HepG2 (cell line): ENCODE data around the gene WTAP. TPM values are rescaled to one million over a fixed set of nuclear protein-coding genes. Genes with fewer than 3 reads are reported as not detected.

Source experiments
- ATAC-seq: fragments of 200-7000 bp; cut with Tn5 transposase; 3 replicates; pipeline ENCODE4 v1.9.1; 2020; ENCODE audit warnings: mild to moderate bottlenecking, moderate library complexity
- BruUV-seq: library from RNA; stranded (reverse); fragments of 400-500 nt; replicated peaks from 2 replicates; lab custom pipeline; 2021; lab: Mats Ljungman, UMichigan
- CTCF ChIA-PET: fragments of 300-600 bp; formaldehyde crosslinking; extraction: SDS; loops from one replicate; lab custom pipeline; 2021; ENCODE audit warnings: low total read pairs, inconsistent platforms, low intra/inter-chr PET ratio; lab: Yijun Ruan, JAX
- POLR2A ChIA-PET: fragments of 350-600 bp; sonication (Branson Sonifier 250); formaldehyde crosslinking; loops from one replicate; lab custom pipeline; 2020; ENCODE audit warnings: antibody characterized with exemption, inconsistent platforms; lab: Yijun Ruan, JAX
- DNase-seq: peaks from one replicate; pipeline ENCODE4 v3.0.0-alpha.2; 2015; ENCODE audit warnings: low spot score
- FAIRE-seq: peaks from 3 replicates; lab custom pipeline; 2011; peaks lifted over from hg19 to GRCh38; lab: Jason Lieb, UNC
- H2AFZ ChIP-seq: one replicate; pipeline ENCODE4 v1.6.1; 2011; ENCODE audit warnings: low read length, inconsistent platforms
- H3K27ac ChIP-seq: fragments of 300-600 bp; 3 replicates; pipeline ENCODE4 v1.8.0; 2011; ENCODE audit warnings: mixed run types, mild to moderate bottlenecking, mixed read lengths, low read length, inconsistent platforms; ENCODE audit not compliant: insufficient read depth; ENCODE audit errors: extremely low read length
- H3K27me3 ChIP-seq, 2 experiments: fragments of 200-600 bp in 1 of 2; 2 replicates in 1 of 2; 3 replicates in 1 of 2; pipeline versions ENCODE4 v1.6.0 to v1.8.0; 2011; ENCODE audit warnings: low read length in 2 of 2, mild to moderate bottlenecking in 2 of 2, moderate library complexity in 2 of 2, inconsistent platforms in 1 of 2; ENCODE audit not compliant: insufficient read depth in 2 of 2, control insufficient read depth in 1 of 2
- H3K36me3 ChIP-seq, 2 experiments: fragments of 200-600 bp in 1 of 2; replicated peaks in 1 of 2; 2 replicates in 1 of 2; 3 replicates in 1 of 2; pipeline versions ENCODE4 v1.5.1 to v1.8.0; 2011; ENCODE audit warnings: low read length in 2 of 2, inconsistent platforms in 1 of 2; ENCODE audit not compliant: insufficient read depth in 2 of 2, control insufficient read depth in 1 of 2
- H3K4me1 ChIP-seq: 2 replicates; pipeline ENCODE4 v1.5.1; 2012; ENCODE audit warnings: low read length, inconsistent platforms; ENCODE audit not compliant: insufficient read depth
- H3K4me2 ChIP-seq: 2 replicates; pipeline ENCODE4 v1.6.0; 2011; ENCODE audit warnings: low read depth, low read length, inconsistent platforms
- H3K4me3 ChIP-seq, 3 experiments: fragments of 200-600 bp in 1 of 3; sonication (generic), shearing (Covaris generic) in 1 of 3; replicated peaks in 1 of 3; 2 replicates each; pipeline ENCODE4 v1.5.1; 2011 to 2016; ENCODE audit warnings: low read length in 3 of 3, inconsistent platforms in 2 of 3, low read depth in 2 of 3, mild to moderate bottlenecking in 2 of 3, control low read depth in 1 of 3, mixed read lengths in 1 of 3; ENCODE audit not compliant: insufficient read depth in 1 of 3
- H3K79me2 ChIP-seq: one replicate; pipeline ENCODE4 v1.6.1; 2011; ENCODE audit warnings: low read length, inconsistent platforms; ENCODE audit not compliant: insufficient read depth
- H3K9ac ChIP-seq: 2 replicates; pipeline ENCODE4 v1.6.0; 2011; ENCODE audit warnings: mild to moderate bottlenecking, low read depth, low read length, inconsistent platforms; ENCODE audit not compliant: insufficient read depth
- H3K9me3 ChIP-seq: 2 replicates; pipeline ENCODE4 v1.5.1; 2012; ENCODE audit warnings: mild to moderate bottlenecking, low read length
- H4K20me1 ChIP-seq: 2 replicates; pipeline ENCODE4 v1.6.0; 2011; ENCODE audit warnings: inconsistent platforms, mild to moderate bottlenecking, low read length, moderate library complexity; ENCODE audit not compliant: insufficient read depth
- ATF5 ChIP-seq: sonication (generic); formaldehyde crosslinking; IDR thresholded peaks from 2 replicates; pipeline ENCODE4 v1.4.0; 2020; ENCODE audit warnings: mild to moderate bottlenecking, low read depth, missing genetic modification reagents
- EP300 ChIP-seq, 3 experiments: sonication (generic) in 1 of 3; formaldehyde crosslinking in 1 of 3; IDR thresholded peaks; 2 replicates each; pipeline versions ENCODE4 v1.5.1 to v1.6.1; 2011 to 2020; ENCODE audit warnings: low read depth in 2 of 3, low read length in 2 of 3, borderline replicate concordance in 1 of 3, improper control_type of control experiment in 1 of 3, mild to moderate bottlenecking in 1 of 3, missing genetic modification reagents in 1 of 3, moderate library complexity in 1 of 3
- GFI1 ChIP-seq: sonication (generic); formaldehyde crosslinking; IDR thresholded peaks from 2 replicates; pipeline ENCODE4 v1.5.0; 2020; ENCODE audit warnings: missing genetic modification reagents, mild to moderate bottlenecking, borderline replicate concordance
- HNRNPL ChIP-seq: fragments of 200-400 bp; formaldehyde crosslinking; IDR thresholded peaks from 2 replicates; pipeline ENCODE4 v1.6.1; 2017; ENCODE audit warnings: mild to moderate bottlenecking, low read depth, low read length
- IRF2 ChIP-seq: IDR thresholded peaks from 2 replicates; pipeline ENCODE4 v1.6.1; 2018; ENCODE audit warnings: missing genetic modification reagents, missing compliant biosample characterization
- KDM5A ChIP-seq: fragments of 200-600 bp; sonication (generic); IDR thresholded peaks from 2 replicates; pipeline ENCODE4 v1.7.0; 2018; ENCODE audit warnings: antibody characterized with exemption, mild to moderate bottlenecking, low read length, borderline replicate concordance
- MLLT10 ChIP-seq: sonication (generic); formaldehyde crosslinking; IDR thresholded peaks from 2 replicates; pipeline ENCODE4 v1.4.0; 2020; ENCODE audit warnings: missing genetic modification reagents
- PHF20 ChIP-seq: sonication (generic); formaldehyde crosslinking; IDR thresholded peaks from 2 replicates; pipeline ENCODE4 v1.5.0; 2020; ENCODE audit warnings: mild to moderate bottlenecking, missing genetic modification reagents
- POLR2A ChIP-seq, 2 experiments: IDR thresholded peaks; 2 replicates each; pipeline ENCODE4 v1.6.1; 2011; ENCODE audit warnings: low read depth in 2 of 2, low read length in 2 of 2, mild to moderate bottlenecking in 1 of 2, moderate library complexity in 1 of 2; ENCODE audit not compliant: insufficient read depth in 1 of 2
- RNF2 ChIP-seq: fragments of 450-650 bp; conservative IDR thresholded peaks from 2 replicates; pipeline ENCODE4 v1.6.1; 2016; ENCODE audit warnings: low read depth
- SOX13 ChIP-seq, 3 experiments: fragments of 450-650 bp in 1 of 3; sonication (generic) in 1 of 3; formaldehyde crosslinking in 1 of 3; IDR thresholded peaks in 2 of 3; conservative IDR thresholded peaks in 1 of 3; 2 replicates each; pipeline versions ENCODE4 v1.5.0 to v1.6.1; 2016 to 2020; ENCODE audit warnings: antibody characterized with exemption in 1 of 3, mild to moderate bottlenecking in 1 of 3, missing compliant biosample characterization in 1 of 3, missing genetic modification reagents in 1 of 3, moderate library complexity in 1 of 3
- ZNF12 ChIP-seq: sonication (generic); formaldehyde crosslinking; IDR thresholded peaks from 2 replicates; pipeline ENCODE4 v1.5.0; 2020; ENCODE audit warnings: missing genetic modification reagents
- ZNF180 ChIP-seq: sonication (generic); formaldehyde crosslinking; IDR thresholded peaks from 2 replicates; pipeline ENCODE4 v1.4.0; 2020; ENCODE audit warnings: low read depth, missing genetic modification reagents, borderline replicate concordance
- ZNF501 ChIP-seq: sonication (generic); formaldehyde crosslinking; IDR thresholded peaks from 2 replicates; pipeline ENCODE4 v1.5.1; 2020; ENCODE audit warnings: mild to moderate bottlenecking, moderate library complexity, missing genetic modification reagents
- ZNF549 ChIP-seq: sonication (generic); formaldehyde crosslinking; IDR thresholded peaks from 2 replicates; pipeline ENCODE4 v1.5.0; 2020; ENCODE audit warnings: missing genetic modification reagents
- ZNF598 ChIP-seq: sonication (generic); formaldehyde crosslinking; IDR thresholded peaks from 2 replicates; pipeline ENCODE4 v1.5.1; 2020; ENCODE audit warnings: mild to moderate bottlenecking, missing genetic modification reagents, borderline replicate concordance
- ZNF607 ChIP-seq: sonication (generic); formaldehyde crosslinking; IDR thresholded peaks from 2 replicates; pipeline ENCODE4 v1.5.1; 2020; ENCODE audit warnings: missing genetic modification reagents, mild to moderate bottlenecking, borderline replicate concordance
- ZNF737 ChIP-seq: sonication (generic); formaldehyde crosslinking; IDR thresholded peaks from 2 replicates; pipeline ENCODE4 v1.5.0; 2020; ENCODE audit warnings: missing genetic modification reagents, mild to moderate bottlenecking, borderline replicate concordance
- ZNF766 ChIP-seq: sonication (generic); formaldehyde crosslinking; IDR thresholded peaks from 2 replicates; pipeline ENCODE4 v1.5.0; 2020; ENCODE audit warnings: missing genetic modification reagents, borderline replicate concordance
- ZNF784 ChIP-seq: sonication (generic); formaldehyde crosslinking; IDR thresholded peaks from 2 replicates; pipeline ENCODE4 v1.5.1; 2020; ENCODE audit warnings: missing genetic modification reagents, mild to moderate bottlenecking, borderline replicate concordance
- ZNF891 ChIP-seq: sonication (generic); formaldehyde crosslinking; IDR thresholded peaks from 2 replicates; pipeline ENCODE4 v1.5.0; 2020; ENCODE audit warnings: mild to moderate bottlenecking, missing genetic modification reagents
- WGBS: methylation state at CpG from one replicate; pipeline ENCODE4 v1.1.6; 2017; ENCODE audit warnings: low lambda C conversion rate; 5-methylcytosine and 5-hydroxymethylcytosine counted together
- in situ Hi-C: cut with HindIII; loops from 2 replicates; pipeline ENCODE4 v1.10.0; 2017; ENCODE audit warnings: low pct_unique_long_range_greater_than_20kb; ENCODE audit not compliant: extremely low pct_ligation_motif_present
- intact Hi-C: fragments of 100-400 bp; cut with micrococcal nuclease; formaldehyde crosslinking; loops from one replicate; pipeline ENCODE4 v1.10.0; 2022; ENCODE audit not compliant: unreplicated experiment
- polyA plus RNA-seq, 8 experiments: library from polyadenylated mRNA; depleted of rRNA in 3 of 8; stranded (reverse) in 7 of 8; unstranded in 1 of 8; fragments of >200 nt; fragmentation: Illumina TruSeq in 4 of 8; extraction: Trizol in 4 of 8; gene quantifications; 2 replicates each; pipeline versions ENCODE4 v1.2.1 to v1.2.3, GENCODE V29; 2011 to 2016; ENCODE audit warnings: low read depth in 4 of 8, missing spikeins in 1 of 8, mixed read lengths in 1 of 8; ENCODE audit not compliant: insufficient read depth in 1 of 8
- total RNA-seq, 5 experiments: library from RNA; depleted of rRNA; stranded (reverse); fragments of >200 nt; fragmentation: Illumina TruSeq; extraction: Trizol; gene quantifications; 2 replicates each; pipeline ENCODE4 v1.2.3, GENCODE V29; 2016; ENCODE audit warnings: low read depth in 1 of 5

Gene WTAP
- total and polyA plus RNA-seq, 2 of the 13 experiments (the other 11 are each of a cell fraction or from before 2014, with no cell fraction given): 31.6 to 167 TPM

GRCh38 chr6:159726255-159726917 lies 920 bp upstream of the WTAP start:
- Histone ChIP-seq H3K4me2 (peak overlapping the region; percentile 92), H3K27me3 (no peaks in the 10 kb centered on the region; a peak in 1 of 5 replicates), H4K20me1 (peaks cover 36% of the 10 kb centered on the region), H3K4me1 (peaks cover 54% of the 10 kb centered on the region), H3K9ac (peak overlapping the region; percentile 99), H3K9me3 (no peaks in the 10 kb centered on the region), H2AFZ (no peak overlapping the region), H3K79me2 (peaks cover 87% of the 10 kb centered on the region), H3K36me3 (peaks cover 0 to 4% of the 10 kb centered on the region in 2 experiments; a peak in 2 of 5 replicates), H3K27ac (peak overlapping the region; percentile 99), H3K4me3 (peak overlapping the region; percentile 53 to 97 (median 88))
- FAIRE-seq (no peak), ATAC-seq (peak; percentile 41), DNase-seq (no peak)
- in situ Hi-C loops (loop anchor here (5.0 kb wide), 3 partner anchors 34 to 61 kb away; partner anchors contain the start of genes ACAT2, SOD2 and TCP1), intact Hi-C loops (loop anchor here (2.0 kb wide), 1 partner anchor 62 kb away; the partner anchor contains the start of gene TCP1)
- TSS peak; percentile 79 for BruUV-seq
- ChIA-PET CTCF (no interaction called here), POLR2A (interaction anchor here (0.9 to 13.1 kb wide), 26 partner anchors 8 to 316 kb away, joined by 3 to 175 read pairs (median 5); partner anchors contain the start of genes ACAT2, MRPL18, SOD2 and TCP1)
- WGBS: 1% methylated on average over 24 of the region's 30 CpGs
- peak; percentile 75; the same call in 1 of the 2 replicates for TF ChIP-seq ZNF737 (CRISPR knock-in tag)
- peak; percentile 100 for TF ChIP-seq ZNF598
- TF ChIP-seq MLLT10 (CRISPR knock-in tag): peak; percentile 74
- TF ChIP-seq SOX13 (IDR thresholded peaks at IDR 0.05): no peak
- 0 out of 4 replicates have a peak, but pooled peaks of 1 of the 2 experiments have one; percentile 8 for TF ChIP-seq SOX13 (CRISPR knock-in tag; conservative IDR thresholded peaks at IDR 0.05 in 1 of 2, IDR thresholded peaks at IDR 0.05 in 1 of 2)
- peak; percentile 98; the same call in 1 of the 2 replicates for TF ChIP-seq ZNF891 (CRISPR knock-in tag)
- no peak for TF ChIP-seq ZNF607
- no peak for TF ChIP-seq RNF2
- 0 out of 2 replicates have a peak, but pooled peaks have one; percentile 98 for TF ChIP-seq ZNF766
- TF ChIP-seq HNRNPL: no peak
- no peak for TF ChIP-seq PHF20 (CRISPR knock-in tag)
- 0 out of 4 replicates have a peak, but pooled peaks of 1 of the 2 experiments have one; percentile 37 for TF ChIP-seq EP300 (IDR thresholded peaks at IDR 0.05; ENCODE audit: low read depth in 2 of 2, low read length in 2 of 2)
- no peak for TF ChIP-seq EP300 (CRISPR knock-in tag; IDR thresholded peaks at IDR 0.05; ENCODE audit: borderline replicate concordance)
- TF ChIP-seq ZNF549 (CRISPR knock-in tag): 0 out of 2 replicates have a peak, but pooled peaks have one; percentile 11
- no peak for TF ChIP-seq IRF2
- TF ChIP-seq ATF5: peak; percentile 74; the same call in 1 of the 2 replicates
- peak in 1 of 2 experiments; percentile 87; a peak in 2 of 4 replicates for TF ChIP-seq POLR2A (IDR thresholded peaks at IDR 0.05; ENCODE audit: insufficient read depth in 1 of 2, low read depth in 2 of 2, low read length in 2 of 2)
- TF ChIP-seq GFI1 (CRISPR knock-in tag): peak; percentile 78; the same call in 1 of the 2 replicates
- TF ChIP-seq KDM5A: peak; percentile 80
- TF ChIP-seq ZNF784 (CRISPR knock-in tag): peak; percentile 99; the same call in 1 of the 2 replicates
- 0 out of 2 replicates have a peak, but pooled peaks have one; percentile 31 for TF ChIP-seq ZNF180 (CRISPR knock-in tag)
- TF ChIP-seq ZNF12: 0 out of 2 replicates have a peak, but pooled peaks have one; percentile 0
- TF ChIP-seq ZNF501 (CRISPR knock-in tag): peak; percentile 98; the same call in 1 of the 2 replicates
